Medulla oblongata (tissue), 1 donor: ENCODE data around the gene MYLK.

ENCODE experiments used
- DNase-seq: peaks from one replicate; pipeline ENCODE4 v3.0.0-alpha.2; 2015; ENCODE audit errors: extremely low spot score

The MYLK gene

DNA sequence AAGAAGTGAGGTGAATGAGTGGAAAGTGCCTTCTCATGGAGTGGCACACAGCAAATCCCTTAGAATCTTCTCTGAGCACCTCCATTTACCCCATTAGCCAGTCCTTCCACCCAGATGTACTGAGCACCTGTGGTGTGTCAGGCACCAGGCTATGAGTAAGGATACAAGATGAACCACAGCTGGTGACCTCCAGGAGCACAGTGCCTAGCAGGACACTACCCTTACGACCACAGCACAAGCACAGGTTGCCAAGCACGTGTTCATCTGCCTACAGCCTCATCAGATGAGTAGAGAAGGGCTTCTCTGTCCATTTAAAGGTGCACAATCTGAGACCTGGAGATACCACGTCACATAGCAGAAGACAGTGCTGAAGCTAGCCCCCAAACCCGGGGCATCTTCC is 6.2 kb downstream of the MYLK start:
- no peak for DNase-seq

DNA sequence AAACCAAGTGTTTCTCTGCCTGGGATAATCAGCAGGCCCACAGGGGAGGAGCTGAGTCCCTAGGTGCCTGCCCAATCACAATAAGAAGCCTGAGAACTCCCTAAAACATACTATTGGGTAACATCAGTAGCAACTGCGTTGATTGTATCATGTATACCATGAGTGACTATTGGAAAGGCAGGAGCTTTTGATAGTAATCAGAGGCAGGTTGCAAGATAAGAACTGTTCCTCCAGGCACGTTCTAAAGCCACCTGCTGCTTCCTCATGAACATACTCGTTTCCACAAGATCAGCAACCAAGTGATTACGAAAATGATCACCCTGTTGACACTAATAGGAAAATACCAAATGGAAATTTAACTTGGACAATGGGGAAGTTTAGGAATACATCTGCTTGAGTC is 6.7 kb downstream of the MYLK start:
- DNase-seq = no peak

DNA sequence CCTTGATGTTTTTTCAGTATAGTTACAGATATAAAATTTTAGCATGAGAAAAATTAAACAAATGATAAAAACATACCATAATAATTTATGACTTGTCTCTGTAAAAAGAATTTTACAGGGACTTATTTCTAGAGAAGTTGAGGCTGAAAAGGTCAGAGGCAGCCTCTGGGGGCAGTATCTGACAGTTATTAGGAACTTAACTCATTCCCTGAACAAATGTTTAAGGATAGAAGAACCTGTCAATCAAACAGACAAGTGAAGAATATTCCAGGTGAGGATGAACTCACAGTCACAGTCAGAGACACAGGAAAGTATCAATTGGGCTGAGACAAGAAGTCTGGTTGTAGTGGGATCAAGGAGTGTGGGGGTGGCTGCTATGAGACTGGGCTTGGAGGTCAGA is 7.3 kb downstream of the MYLK start:
- DNase-seq = no peak

DNA sequence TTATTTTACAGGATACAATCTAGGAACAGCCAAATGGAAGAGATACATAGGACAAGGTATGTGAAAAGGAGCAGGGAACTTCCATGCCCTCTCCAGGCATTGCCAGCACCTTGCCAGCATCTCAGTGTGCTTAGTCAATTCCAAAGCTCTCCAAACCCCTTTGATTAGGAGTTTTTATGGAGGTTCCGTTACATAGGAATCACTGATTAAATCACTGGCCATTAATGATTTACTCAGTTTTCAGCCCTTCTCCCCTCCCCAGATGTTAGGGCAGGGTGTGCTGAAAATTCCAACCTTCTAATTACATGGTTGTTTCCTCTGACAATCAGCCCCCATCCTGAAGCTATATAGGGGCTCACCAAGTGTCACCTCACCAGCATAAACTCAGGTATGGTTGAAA is 11.5 kb downstream of the MYLK start:
- DNase-seq = no peak

DNA sequence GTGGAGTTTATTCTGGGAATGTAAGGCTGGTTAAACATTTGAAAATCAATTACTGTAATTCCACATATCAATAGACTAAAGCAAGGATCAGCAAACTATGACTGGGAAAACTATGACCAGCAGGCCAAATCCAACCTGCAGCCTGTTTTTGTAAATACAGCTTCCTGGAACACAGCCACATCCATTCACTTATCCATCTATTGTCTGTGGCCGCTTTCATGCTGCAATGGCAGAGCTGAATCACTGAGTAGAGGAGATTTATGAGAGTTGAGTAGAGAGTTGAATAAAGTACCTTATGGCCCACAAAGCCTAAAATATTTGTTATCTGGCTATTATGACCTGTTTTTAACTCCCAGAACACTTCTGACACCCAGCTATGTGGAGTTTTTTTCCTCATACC is 12.2 kb downstream of the MYLK start:
- DNase-seq = no peak

DNA sequence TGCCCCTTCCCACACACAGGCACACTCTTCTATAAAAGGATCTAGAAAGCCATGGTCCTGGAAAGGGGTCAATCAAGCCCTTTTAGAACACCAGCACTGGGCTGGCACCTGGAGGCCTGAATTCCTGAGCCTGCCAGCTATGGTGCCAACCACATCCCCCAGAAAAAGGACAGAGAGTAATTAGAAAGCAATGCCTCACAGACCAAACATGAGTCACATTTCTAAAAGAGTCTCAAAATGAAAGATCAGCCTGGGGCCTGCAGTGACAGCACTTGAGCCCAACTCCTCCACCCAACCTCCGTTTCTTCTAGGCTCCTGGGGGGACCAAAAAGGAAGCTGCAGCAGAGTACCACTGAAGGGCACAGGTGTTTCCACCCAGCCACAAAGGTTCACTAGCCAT is 14.1 kb downstream of the MYLK start:
- no peak for DNase-seq

DNA sequence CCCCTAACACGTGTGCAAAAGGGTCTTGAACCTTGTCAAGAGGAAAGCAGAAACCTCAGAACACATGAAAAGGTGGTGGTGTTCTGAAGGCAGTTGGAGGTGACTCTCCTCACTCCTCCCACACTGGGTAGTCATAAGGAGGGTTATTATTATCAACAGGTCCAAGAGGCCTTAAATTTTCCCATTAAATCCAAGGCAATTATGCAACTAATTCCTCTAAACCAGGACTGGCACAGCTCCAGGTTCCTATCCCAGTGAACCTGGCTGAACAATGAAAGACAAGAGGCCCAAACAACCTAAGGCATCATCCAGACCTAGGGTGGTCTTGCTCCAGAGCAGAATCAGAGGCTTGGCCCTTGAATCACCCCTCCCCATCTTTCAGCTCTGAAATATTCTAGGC is 15.0 kb downstream of the MYLK start:
- DNase-seq = no peak

DNA sequence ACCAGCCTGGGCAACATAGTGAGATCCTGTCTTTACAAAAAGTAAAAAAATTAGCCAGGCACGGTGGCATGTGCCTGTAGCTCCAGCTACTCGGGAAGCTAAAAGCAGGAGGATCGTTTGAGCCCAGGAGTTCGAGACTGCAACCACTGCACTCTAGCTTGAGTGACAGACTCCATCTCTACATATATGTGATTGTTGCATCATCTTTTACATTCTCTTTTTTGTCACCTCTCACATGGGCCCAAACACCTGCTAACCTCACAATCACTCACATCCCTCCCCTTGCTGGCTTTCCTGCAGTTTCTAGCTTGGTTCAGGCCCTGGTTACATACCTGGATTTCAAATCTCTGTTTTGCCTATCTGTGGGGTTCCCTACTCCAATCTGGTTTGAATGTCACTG is 19.4 kb downstream of the MYLK start:
- DNase-seq = no peak

DNA sequence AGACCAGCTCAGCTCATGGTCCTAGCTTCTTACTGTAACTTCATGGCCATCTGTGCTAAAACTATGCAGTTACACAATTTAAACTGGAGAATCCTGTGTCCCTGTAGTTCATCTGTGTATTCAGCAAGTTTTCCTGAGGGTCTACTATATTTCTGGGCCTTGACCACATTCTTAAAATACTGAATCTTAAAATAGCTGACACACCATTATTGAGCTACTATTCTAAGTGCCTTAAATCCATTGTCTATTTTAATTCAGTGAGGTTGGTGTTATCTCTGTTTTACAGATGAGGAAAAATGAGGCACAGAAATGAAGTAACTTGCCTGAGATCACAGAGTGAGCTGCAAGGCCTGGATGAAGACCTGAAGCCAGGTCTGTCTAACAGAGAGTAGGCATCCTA is 22.0 kb downstream of the MYLK start:
- DNase-seq = no peak

DNA sequence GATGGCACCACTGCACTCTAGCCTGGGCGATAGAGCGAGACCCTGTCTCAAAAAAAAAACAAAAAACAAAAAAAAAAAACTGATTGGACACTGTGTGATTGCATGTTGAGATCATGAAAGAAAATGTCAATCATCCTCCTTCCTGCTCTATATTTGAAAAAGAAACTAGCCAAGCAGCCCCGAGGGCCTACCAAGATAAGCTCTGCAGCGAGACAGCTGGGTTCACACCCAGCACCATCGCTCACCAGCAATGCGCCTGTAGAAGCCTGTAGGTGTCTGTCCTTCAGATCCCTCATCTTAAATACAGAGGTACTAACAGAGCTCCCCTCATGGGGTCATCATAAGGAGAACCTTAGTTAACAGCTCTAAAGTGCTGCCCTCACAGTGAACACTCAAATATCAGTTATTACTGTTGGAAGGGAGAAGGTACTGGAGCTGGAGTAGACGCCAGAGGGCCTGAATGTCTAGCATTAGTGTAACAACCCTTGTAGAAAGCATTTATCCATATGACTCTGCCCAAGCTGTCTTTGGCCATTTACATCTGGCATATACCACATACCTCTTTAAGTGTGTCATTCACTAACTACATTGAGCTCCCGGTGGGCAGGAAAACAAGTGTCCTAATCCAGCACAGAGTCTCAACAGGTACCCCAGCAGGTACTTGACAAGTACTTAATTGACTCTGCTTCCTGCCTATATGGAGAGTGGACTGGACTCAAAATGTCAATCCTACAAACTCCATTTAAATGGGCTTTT is 22.9 kb downstream of the MYLK start:
- no peak for DNase-seq

DNA sequence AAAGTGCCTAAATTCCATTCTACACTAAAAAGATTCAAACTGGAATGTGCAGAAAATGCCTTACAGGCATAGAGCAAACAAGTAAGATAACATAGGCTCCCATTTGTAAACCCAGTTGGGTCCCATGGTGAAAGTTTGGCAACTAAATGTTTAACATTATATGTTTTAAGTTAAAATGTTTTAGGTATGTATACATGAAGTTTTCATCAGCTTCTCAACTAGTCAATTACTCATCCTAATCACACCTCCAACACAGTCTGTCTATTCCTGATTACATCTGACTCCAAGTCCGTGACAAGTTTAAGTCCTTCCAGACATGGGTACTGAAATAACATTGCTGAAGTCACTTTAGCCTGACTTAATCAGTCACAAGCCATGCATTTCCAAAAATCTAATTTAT is 25.0 kb downstream of the MYLK start:
- no peak for DNase-seq

DNA sequence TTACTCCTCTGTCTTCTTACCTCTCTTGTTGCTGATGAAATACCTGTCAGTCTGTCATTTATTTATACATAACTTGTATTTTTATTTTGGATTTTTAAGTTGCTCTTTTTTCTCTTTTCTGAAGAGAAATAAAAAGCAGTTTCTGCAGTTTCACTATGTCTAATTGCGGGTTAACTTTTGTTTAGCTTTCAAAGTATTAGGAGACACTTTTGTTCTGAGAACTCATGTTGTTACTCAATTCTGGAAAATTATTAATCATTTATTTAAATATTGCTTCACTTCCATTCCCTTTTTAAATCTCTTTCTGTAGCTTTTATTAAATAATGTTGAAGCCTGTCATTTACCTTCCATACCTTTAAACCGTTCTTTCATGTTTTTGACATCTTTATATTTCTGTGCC is 29.2 kb downstream of the MYLK start:
- DNase-seq = no peak

DNA sequence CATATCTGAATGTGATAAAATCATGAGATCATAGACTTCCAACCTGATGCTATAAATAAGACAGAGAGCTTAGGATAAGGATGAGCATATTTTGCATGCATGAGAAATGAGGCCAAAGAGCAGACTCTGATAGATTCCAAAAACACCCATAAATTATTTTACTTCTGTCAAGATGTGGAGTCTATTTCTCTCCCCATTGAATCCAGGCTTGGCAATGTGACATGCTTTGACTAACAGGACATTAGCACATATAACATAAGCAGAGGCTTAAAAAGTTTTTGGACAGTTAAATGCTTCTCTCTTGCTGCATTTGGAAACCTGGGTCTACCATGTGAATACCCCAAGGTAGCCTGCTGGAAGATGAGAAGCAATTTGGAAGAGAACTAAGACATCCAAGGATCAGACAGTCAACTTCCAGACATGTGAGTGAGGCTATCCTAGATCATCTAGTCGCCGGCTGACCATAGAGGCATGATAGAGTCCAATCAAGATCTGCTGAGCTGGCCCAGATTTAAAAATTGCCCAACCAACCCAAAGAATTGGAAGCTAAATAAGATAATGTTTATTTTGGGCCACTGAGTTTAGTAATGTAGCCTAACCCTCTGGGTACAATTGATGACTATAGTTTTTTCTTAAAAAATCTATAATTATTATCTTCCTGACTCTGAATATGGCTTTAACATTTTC is 30.3 kb downstream of the MYLK start:
- DNase-seq = no peak

DNA sequence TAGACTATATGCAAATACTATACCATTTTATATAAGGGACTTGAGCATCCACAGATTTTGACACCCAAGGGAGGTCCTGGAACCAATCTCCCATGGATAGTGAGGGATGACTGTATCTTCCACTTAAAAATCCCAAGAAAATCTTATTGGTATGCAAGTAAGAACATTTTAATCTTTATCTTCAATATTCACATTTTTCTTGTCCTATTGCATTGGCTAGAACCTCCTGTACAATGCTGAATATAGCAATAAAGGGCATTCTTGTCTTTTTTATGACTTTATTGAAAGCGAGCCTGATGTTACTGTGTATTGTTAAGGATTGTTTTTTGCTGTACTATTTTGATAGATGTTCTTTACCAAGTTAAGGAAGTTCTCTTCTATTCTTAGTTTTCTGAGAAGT is 36.9 kb downstream of the MYLK start:
- DNase-seq = no peak

DNA sequence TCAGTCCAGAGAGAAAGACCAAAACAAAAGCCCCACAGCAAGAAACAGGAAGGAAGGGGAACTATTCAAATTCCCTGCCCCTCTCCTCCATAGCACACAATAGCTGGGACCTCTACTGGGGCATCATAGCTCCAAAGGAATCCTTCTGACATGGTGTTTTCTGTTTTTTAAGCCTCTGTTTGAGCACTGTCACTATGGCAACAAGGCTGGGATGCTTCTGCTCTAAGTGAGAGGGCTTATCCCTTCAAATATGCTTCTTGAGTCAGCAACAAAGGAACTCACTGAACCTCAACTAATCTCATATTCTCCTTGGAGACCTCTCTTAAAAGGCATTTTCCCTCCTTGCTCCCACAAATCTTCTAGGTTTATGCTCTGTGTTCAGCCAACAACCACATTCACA is 40.5 kb downstream of the MYLK start:
- peak; percentile 16 for DNase-seq

DNA sequence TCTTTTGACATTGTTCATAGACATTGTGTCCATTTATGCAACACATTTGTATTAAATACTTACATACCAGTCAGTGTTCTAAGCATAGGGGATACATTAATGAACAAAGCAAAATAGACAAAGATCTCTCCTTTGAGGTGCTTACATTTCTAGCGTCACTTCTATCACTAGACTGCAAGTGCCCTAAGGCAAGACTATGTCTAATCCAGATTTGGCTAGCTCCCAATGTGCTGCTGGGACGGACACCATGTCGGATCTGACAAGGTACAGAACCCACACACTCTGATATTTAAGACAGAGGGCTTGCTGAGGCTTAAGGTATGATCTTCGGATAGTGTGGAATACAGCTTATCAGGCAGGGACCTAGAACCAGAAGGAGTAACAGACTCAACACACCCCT is 41.4 kb downstream of the MYLK start:
- no peak for DNase-seq

DNA sequence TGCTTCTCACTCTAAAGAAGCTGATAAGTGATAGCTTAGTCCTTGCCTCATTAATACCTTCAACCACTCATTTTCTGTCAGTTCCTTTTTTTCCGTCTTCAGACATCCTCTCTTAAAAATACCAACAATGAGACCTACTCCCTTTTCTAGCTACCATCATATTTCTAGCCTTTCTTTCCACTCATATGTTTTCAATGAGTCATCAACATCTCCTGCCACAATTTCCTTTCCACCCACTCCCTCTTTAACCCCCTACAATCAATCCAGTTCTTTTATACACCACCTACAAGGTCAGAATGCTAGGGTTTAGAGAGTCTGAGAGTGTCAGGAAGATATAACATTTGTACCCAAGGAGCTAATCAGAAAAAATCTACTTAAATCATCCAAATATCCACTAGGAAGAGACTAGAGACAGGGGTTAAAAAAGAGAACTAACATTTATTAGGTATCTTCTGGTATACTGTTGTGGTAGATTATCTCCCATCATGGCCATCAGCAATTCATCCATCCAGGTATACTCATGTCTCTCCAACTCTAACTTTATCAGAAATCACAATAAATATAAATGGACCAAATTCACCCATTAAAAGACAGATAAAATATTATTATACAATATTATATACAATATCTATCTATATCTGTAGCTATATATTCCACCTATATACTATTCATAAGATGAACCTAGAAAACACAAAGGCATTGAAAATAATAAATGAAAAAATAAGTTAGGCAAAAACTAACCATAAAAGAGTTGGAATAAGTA is 42.5 kb downstream of the MYLK start:
- DNase-seq = no peak

DNA sequence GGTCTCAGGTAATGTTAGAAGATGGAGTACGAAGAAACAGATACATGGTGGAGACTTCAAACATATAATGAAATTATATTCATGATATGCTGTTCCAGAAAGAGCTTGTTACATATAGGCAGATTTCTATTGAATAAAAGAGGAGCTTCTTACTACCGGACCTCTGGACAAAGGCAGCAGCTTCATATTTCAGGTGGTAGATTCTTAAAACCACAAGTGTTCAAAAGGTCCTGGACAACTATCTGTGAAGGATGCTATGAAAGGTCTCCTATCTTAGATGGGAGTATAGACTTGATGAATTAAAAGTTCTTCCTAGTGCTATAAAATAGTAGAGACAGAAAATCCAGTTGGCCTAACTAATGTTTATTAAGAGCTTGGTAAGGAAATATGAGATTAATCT is 43.2 kb downstream of the MYLK start:
- DNase-seq = no peak

DNA sequence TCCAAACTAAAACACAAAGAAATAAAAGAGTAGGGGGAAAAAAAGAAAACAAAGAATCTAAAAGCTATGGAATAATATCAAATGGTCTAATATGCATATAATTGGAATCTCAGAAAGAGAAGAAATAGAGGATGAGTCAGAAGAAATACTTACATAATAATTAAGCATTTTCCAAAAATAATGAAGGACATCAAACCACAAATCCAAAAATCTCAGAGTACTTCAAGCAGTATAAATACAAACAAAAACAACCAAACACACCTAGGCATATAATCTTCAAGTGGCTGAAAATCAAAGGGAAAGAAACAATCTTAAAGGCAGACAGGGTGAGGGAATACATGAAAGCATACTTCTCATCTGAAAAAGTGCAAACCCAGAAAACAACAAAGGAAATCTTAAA is 46.3 kb downstream of the MYLK start:
- DNase-seq = no peak

DNA sequence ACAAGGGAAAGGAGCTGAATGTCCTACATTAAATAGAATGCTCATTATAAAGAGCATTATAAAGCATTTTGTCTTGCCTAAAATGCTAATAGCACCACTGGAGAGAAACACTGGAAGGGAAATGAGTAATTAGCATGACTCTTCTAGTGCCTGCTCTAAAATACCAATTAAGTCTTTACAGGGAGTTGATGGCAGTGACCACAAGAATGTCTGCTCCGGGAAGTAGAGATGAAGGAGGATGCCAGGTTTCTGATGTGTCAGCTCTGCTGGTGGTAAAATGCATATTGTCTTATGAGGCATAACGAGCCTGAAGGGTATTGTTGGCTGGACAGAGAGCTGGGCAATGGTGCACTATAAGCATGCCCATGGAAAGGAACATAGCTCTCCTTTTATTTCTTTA is 49.5 kb downstream of the MYLK start:
- DNase-seq = no peak

DNA sequence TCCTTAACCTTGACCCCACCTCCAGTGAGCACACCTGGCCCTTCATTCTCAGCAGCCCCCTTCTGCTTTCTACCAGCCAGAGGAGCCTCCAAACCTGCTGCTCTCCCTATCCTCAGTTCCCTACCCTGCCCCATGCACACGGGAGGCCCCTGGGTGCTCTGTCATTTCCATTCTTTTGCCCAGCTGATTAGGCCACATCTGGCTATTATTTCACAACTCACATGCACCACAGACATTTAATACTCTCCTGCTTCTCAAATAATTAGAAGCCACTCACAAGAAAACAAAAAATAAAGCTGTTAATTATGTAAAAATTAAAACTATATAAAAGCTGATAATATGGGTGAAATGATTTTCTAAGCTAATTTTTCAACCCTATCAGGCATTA is 50.7 kb downstream of the MYLK start:
- DNase-seq = no peak

DNA sequence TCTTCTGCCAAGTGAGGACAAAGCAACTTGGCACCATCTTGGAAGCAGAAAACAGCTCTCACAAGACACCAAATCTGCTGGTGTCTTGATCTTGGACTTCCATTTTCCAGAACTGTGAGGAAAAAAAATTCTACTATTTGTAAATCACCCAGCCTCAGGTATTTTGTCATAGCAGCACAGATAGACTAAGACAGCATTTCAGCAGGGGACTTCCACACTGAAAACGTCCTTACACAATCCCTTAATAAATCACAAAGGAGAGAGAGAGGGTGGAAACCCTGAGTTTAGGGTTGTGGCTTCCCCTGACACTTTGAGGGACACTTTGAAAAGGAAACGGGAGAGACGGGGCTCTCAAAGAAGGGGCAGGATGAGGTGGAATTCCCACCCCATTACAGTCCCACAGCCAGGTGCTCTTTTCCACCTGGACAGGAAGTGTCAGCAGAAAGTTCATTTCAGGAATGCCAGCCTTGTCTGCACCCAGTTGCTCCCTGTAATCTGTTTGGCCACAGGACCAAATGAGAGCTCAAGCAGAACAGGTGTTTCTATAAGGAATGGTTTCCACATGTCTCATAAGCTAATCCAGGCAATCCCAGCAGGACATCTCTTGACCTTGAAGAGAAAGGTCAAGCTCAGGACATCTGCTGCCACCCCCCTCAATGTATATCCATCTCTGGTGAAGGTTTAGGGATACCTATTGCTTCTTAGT is 51.3 kb downstream of the MYLK start:
- peak; percentile 6 for DNase-seq
